22Rv1 (cell line): ENCODE measurements around the gene TRIM29.

Experiments
- CTCF ChIP-seq: fragments of 450-650 bp; IDR thresholded peaks from 2 replicates; pipeline ENCODE4 v1.5.1; 2017; ENCODE audit warnings: mild to moderate bottlenecking
- ZFX ChIP-seq: fragments of 450-650 bp; IDR thresholded peaks from 2 replicates; pipeline ENCODE4 v1.6.1; 2017; ENCODE audit warnings: antibody characterized with exemption, borderline replicate concordance

GRCh38 chr11:120122924-120123683, 14.8 kb downstream of the TRIM29 start:
- TF ChIP-seq CTCF: no peak
- TF ChIP-seq ZFX: no peak
